Hematopoietic multipotent progenitor cell treated with erythropoietin and hydrocortisone succinate and interleukin-3 and kit ligand, for 4 days (in vitro differentiated cells): ENCODE measurements around the gene SLFNL1.

Experiments used
- DNase-seq: peaks from one replicate; pipeline ENCODE4 v3.0.0-alpha.2; 2015

Gene SLFNL1

DNA sequence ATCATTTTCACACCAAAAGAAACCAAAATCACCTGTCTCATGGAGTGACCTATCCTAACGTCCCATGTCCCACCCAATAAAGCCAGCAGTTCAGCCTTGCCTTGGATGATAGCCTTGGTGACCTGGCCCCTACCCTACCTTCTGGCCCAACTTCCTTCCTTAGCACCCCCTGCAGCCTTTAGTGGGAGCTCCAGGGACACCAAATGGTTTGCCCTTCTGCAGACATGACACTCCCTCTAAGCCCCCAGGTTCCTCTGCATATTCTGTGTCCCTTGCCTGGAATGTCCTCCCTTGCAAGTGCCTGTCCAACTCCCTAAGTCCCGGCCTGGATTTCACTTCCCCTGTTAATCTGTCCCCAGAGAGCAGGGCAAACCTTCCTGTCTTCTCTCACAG is 2.2 kb downstream of the SLFNL1 start:
- no peak for DNase-seq

DNA sequence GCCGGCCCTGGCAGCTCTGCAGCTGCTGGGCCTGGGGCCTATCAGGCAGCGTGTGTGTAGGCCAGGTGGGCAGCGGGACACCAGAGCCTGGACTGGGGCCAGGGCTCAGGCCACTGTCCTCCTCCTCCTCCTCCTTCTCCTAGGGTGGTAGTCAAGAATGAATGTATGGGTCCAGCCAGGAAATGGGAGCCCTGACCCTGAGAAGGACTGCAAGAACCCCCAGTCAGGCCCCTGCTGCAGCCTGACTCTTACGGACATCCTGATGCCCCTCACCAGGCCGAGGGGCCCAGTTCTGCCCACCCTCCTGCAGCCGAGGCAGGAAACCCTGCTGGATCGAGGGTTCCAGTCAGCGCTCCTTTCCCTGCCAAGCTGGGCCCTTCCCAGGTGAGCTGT is 3.5 kb downstream of the SLFNL1 start:
- DNase-seq: no peak

DNA sequence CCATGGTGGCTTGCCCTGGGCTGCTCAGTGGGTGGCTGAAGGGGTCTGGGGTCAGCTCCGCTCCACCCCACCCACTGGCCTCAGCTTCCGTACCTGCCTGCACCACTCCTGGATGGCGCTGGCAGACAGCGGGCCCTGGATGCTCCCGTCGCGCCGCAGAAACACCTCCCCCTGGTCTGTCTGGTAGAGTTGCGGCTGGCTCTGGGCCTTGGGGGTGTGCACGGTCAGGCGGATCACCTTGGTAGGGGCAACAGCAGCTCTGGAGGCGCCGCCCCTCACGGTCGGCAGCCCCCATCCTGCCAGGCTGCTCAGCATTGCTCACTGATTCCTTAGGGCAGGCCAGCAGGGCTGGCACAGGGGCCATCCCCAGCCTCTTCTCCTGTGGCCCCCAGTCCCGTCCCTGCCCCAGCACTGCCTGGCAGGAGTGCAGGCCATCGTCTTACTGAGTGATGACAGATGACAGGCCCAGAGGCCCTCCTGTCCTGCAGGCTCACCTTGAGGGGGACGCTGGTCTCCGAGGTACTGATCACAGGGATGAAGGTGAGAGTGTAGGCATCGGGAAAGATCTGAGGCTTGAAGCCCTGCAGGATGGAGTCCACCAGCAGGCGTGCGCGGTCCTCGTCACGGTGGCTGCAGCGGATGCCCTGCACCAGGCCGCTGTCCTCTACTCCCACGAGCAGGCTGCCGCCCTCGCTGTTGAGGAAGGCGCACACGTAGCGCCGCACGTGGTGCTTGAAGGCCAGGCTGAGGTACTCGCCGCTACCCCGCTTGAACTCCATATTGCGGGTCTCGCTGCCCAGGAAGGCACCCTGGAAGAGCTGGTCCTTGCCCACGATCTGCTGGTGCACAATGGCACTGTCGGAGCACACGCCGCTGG is 4.1 kb downstream of the SLFNL1 start:
- DNase-seq: no peak

DNA sequence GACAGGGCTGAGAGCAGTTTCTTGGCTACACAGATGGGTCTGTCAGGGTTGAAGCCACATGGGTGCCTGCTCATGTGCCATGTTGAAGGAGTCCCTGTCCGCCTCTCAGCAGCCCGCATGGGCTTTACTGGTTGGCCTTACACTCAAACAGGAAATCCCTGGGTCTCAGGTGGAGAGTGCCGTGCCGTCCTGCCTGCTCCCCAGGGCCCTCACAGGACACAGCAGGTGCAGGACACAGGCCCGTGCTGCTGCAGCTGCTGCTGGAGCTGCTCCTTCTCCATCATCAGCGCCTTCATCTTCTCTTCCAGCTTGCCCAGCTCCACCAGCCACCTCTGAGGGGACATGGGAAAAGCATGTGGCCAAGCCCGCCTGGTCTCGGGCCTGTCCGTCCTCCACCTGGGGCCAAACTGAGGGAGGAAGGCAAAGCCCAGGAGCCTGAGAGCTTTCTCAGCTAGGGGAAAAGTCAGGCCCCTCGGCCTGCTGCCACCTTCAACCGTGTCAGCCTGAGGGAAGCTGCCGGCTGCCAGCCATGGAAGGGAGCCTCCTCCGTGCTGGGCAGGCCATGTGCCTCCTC is 5.5 kb downstream of the SLFNL1 start:
- DNase-seq: no peak

DNA sequence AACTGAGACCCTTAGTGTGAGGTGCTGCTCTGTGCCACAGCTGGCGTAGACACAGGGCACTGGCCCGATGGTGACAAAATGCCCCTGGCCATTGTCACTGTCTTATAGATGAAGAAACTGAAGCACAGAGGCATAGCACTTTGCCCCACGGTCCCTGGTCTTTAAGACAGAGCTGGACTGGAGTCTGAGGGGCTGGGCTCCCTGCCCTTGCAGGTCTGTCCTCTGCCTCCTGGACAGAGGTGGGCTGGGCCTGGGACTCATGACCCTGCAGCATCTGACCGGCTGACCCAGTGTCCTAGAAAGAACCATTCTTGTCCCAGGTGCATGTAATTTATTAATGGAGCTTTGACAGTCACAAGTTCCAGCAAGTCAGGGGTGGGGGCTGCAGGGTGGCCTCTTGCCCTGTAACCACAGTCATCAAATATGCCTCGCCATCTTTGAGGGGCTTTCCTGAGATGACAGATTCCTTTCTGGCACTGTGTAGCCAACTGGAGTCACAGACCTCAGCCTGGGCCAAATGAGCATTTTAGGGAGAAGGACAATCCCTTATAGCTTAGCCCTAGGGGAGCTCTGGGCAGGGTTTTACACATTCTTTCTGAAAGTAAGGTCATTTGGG is 6.1 kb downstream of the SLFNL1 start:
- DNase-seq: no peak

DNA sequence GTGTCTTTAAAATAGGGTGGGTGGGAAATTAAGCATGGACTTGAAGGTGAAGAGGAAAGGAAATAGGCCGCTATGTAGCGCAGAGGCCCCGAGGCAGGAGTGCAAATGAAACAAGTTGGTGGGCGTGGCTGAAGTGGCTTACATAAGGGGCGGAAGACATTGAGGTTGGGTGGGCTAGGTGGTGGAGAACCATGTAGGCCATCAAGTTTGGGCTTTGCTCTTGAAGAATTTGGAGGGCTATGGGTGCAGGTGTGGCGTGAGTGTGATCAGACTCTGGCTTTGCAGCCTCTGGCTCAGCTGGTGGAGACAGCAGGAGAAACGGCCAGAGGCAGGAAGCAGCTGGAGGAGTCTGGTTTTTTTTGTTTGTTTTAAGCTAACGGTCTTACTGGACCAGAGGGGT is 6.7 kb downstream of the SLFNL1 start:
- no peak for DNase-seq

DNA sequence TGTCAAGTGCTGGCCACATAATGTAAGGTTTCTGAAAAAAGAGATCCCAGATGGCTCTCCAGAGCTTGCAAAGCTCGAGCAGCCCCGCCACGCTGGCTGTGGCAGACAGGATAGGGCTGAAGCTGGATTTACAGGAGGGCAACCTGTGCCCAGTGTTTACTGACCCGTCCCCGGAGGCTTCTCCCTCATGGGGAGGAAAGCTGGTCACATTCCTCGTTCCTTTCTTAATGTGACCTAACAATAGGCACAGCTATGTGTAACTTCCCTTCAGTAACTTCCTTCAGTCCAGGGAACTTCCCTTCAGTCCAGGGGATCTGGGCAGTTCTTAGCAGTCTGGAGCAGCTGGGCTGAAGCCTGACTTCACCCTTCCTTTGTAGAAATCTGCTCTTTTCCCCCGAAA is 7.7 kb downstream of the SLFNL1 start:
- no peak for DNase-seq

DNA sequence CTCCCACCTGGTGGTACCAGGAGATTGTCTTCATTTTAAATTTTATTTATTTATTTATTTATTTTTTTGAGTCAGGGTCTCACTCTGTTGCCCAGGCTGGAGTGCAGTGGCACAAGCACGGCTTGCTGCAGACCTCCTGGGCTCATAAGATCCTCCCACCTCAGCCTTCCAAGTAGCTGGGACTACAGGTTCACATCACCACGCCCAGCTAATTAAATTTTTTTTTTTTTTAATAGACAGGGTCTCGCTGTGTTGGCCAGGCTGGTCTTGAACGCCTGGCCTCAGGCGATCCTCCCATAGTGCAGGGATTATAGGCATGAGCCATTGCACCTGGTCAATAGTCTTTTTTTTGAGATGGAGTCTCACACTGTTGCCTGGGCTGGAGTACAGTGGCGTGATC is 8.5 kb downstream of the SLFNL1 start:
- no peak for DNase-seq

DNA sequence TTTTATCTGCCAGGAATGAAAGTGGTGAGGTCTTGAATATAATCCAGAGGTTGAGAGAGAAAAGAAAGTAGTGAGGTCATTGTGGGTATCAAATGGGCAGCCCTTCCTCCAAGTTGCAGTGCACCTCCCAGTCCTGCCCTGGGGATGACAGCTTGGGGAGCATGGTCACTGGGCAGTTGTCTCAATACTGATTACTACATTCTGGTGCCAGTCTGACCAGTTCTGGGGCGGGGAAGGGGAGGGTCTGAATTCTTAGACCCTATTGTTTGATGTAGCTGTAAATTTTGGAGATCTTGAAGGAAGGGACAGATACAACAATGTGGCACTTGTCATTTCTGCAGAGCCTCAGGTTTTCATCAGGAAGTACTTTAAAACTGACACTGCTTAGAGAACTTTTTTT is 11.2 kb downstream of the SLFNL1 start:
- no peak for DNase-seq

DNA sequence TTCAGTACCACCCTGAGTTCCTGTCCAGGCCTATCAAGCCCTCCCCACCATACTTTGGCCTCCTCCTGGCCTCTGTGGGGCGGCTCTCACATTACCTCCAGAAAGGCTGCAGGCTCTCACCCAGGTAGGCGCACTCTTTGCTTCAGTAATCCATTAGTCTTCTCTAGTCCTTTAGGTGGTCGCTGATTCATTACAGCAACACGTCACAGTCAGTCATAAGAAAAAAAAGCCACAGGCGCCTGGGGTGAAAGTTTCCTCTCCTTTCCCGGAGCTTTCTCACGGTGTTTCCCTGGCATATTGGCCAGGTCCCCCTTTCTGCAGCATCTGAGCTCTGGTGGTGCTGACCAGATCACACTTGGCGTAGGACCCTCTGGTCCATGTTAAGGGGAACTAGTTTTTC is 12.1 kb downstream of the SLFNL1 start:
- DNase-seq: no peak

DNA sequence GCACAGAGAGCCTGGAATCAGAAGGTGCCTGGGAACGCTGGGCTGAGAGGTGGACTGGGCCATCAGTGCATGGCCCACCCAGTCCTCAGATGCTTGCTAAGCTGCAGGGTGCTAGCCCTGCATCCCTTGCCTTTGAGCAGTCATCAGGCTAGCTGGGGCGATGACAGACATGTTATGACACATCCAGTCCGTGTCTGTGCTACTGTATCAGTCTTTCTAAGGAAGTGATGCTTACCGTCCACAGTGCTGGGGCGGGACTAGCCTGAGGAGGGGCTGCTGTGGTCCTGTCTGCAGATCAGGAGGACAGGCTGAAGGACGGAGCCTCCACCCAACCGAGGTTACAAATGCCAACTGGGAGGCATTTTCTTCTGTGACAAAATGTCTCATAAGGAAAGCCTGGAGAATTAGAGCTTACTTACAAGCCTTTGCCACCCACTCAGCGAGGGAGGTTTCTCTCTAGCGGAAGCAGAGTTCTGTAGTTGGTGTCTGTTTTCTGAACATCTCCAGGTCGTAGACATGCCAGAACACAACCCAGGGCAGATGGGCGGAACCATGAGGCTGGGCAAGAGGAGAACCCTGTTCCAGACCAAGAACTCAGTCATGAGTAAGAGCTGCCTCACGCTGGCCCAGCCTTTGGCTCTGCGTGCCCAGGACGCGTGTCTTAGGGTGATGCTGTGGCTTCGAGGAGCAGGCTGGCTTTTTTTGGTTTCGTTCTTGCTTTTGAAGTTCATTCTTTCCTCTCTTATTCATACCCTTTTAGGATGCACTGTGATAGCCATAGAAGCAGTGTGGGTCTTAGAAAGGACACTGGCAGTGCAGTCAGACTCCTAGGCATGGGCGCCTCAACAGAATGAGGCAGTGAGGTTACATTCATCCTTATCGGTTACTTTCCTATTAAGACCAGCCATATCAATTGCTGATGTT is 14.3 kb downstream of the SLFNL1 start:
- no peak for DNase-seq

DNA sequence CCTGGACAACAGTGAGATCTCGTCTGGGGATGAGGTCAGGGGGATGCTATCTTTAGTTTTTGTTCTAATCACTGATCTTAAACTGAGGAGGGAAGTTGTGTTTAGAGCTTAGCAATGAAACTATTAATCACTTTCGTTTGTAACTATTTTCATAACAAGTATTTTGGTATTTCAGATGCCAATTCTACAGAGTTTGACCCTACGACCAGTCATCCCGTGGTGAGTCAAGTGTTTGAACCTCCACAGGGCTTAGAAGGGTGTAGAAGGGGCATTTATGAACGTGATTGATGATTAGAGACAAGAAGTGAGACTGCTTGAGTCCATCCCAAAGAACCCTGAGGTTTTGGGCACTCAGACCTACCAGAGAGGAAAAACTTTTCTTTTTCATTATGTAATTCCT is 15.6 kb downstream of the SLFNL1 start:
- no peak for DNase-seq

DNA sequence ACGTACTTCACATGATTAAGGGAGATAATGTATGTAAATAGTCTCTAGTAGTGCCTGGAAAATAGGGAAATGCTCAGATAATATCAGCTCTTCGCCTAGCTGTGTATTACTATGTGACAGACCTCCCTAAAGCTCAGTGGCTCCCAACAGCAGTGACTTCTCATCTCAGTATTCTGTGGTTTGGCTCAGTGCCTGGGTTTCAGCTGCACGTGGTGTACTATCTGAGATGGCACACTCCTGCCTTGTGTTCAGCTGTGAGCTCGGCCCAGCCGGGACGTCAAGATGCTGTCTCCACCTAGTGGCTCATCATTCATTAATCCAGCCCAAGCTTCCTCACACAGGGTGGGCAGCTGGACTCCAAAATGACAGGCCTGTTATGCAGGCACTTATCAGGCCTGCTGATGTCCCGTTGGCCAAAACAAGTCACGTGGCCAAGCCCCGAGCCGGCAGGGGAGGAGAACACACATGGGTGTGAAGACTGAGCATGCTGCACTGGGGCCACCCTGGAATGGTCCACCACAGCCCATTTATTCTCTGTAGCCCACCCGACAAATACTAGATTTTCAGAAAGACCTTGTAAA is 17.8 kb downstream of the SLFNL1 start:
- peak; percentile 100 for DNase-seq

DNA sequence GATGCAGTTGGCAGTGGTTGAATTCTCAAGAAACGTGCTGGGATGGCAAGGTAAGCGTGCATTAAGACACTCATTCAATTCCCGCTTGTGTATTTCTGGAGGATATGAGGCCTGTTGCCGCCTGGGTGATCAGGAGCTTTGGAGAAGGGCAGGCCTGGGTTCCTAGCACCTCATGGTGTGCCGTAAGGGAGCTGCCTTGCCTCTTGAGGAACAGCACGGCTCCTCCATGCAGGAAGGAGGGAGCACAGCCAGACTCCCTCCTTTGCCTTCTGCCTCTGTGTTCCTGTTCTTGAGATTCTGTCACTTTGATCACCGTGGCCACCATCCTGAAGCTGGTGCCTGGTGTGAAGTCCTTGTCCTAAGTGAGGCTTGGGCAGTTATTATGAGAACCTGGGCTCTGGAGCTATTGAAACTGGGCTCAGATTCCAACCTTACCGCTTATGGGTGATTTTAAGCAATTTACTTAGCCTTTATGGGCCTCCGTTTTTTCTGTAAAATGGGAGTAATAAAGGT is 18.3 kb downstream of the SLFNL1 start:
- no peak for DNase-seq

DNA sequence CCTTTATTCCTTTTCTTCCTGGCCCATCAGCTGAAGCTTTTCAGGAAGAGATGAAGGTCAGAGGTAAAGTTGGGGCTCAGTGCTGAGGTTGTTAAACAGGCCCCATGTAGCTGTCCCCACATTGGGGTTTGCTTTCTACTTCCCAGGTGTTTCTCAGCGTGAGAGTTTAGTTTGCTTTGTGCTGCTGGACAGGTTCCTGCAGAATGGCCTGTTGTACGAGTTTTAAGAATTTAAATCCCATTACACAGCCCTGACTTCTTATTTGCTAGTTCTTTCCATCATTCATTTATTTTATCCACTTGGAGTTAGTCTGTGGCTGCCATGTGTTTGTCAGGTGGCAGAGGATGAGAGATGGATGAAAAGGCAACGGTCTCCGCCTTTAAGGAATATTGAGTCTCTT is 22.9 kb downstream of the SLFNL1 start:
- DNase-seq: no peak

DNA sequence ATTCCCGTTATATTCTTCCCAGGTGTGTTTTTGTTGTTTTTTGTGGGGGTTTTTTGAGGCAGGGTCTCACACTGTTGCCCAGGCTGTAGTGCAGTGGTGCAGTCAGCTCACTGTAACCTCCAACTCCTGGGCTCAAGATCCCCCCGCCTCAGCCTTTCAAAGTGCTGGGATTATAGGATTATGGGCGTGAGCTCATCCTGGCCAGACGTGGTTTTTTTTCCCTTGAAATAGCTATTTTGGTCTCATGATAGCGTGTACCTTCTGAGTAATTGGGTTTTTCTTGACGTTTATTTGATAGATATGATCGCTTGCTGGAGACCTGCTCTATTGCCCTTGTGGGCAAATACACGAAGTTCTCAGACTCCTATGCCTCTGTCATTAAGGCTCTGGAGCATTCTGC is 24.4 kb downstream of the SLFNL1 start:
- no peak for DNase-seq

DNA sequence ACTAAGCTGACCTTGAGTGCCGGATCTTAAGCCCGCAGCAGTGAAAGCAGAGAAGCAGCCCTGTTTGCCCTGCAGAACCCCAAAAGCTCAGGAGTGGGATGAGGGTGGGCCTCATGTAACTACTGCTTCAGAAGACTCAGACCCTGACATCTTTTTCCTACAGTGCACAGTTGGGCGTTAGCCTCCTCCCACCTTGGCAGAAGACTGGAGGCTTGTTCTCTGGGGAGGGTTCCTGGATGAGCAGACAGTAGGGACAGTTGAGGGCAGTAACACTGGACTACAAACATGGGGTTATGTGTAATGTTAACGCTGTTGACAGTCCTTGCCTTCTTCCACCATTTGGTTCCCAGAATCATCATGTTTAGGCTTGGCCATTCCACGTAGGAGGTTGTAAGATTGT is 32.5 kb downstream of the SLFNL1 start:
- DNase-seq: no peak

DNA sequence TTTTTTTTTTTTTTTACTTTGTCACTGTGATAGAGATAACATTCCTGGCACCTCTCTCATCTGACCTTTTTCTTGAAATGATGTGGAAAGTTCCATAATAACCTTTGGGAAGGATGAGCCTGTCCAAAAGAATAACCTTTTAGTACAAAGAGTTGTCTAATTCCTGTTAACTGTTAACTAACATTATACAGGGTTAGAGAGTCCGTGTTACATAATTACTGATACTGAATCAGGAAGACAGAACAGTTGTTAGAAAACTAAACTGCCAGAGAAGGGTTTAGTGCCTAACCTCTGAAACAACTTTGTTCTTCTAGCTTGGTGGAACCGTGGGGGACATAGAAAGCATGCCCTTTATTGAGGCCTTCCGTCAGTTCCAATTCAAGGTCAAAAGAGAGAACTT is 33.2 kb downstream of the SLFNL1 start:
- no peak for DNase-seq

DNA sequence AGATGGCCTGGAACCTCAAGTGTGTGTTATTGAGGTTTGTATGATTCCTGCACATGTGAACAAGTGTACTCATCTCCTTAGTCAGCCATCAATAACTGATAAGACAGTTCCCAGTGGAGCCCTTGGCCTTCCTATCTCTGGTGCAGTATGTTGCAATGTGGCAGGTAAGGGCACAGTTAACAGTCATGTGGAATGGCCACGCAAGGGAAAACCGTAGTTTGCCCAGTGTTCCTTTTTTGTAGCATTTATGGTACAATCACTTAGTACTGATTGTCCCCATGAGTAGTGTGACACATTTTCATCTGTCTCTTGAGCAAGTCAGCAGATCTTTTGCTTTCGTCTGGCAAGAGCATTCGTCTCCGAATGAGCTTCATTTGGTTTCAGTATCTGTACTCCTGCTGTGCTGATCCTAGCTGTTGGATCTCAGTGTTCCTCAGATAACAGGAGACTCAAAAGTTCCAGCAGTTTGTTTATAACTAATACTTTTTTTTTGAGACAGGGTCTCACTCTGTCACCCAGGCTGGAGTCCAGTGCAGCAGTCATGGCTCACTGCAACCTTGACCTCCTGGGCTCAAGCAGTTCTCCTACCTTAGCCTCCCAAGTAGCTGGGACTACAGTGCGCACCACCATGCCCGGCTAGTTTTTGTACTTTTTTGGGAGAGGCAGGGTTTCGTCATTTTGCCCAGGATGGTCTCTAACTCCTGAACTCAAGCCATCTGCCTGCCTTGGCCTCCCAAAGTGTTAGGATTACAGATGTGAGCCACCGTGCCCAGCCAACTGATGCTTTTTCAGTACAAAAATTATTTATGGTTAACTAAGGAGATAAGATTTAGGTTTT is 33.9 kb downstream of the SLFNL1 start:
- DNase-seq: no peak

DNA sequence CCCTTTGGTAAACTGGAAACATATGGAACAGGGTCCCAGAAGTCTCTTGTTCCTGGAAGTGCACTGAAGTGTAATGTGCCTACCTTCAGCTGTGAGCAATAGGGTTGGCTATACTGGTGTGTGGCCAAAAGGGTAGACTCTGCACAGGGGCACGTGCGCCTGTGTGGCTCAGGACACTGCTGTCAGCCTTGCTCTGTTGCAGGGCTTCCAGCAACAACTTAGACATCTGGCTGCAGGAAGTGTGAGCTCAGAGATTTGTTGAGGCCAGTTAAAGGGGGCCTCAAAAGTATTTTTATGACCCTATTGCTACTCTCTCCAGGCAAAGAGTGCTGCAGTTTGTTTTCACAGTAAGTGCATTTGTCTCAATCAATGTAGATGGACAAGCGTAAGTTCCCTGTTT is 34.6 kb downstream of the SLFNL1 start:
- no peak for DNase-seq

DNA sequence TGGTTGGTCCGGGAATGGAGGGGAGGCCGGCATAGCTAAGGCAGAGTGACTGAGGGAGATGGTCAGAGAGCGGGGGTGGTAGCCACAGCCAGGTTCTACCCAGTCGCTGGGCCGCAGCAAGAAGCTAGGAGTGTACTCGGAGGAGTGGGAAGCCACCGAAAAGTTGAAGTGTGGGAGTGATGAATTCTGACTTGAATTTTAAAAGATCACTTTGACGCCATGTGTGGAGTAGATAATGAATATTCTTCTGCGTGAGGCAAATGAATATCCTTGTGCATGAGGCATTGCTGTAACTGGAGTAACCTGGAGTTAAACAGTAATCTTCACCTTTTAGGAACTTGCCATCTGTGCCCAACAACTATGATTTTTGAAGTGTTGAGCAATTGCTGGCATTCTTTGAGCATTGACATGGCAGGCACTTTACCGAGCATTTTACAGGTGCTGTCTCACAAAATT is 35.2 kb downstream of the SLFNL1 start:
- DNase-seq: no peak

DNA sequence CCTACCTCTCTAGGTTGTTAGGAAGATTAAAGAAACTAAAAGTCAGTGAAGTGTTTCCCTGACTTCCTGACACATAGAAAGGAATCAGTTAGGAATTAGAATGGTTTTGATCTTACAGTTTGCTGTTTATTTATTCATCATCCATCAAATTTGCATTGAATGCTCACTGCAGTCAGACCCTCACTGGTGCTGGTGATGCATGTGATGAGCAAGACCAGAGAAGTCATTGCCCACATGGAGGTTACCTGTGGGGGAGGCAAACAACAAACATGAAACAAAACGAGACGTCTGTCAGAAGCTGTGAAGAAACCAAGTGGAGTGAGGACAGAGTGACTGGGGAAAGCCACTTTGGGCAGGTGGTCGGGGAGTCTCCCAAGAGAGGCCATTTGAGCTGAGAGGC is 35.6 kb downstream of the SLFNL1 start:
- DNase-seq: no peak
